Uterus (tissue), 2 donors: Measurements from ENCODE around the gene NEUROD2.

Experiments
- CTCF ChIP-seq, 4 experiments: fragments of 200-600 bp in 2 of 4; fragments of 450-650 bp in 2 of 4; sonication (generic) in 2 of 4; IDR thresholded peaks; one replicate each; pipeline ENCODE4 v1.5.1; 2016 to 2019; ENCODE audit warnings: antibody characterized with exemption in 4 of 4, mild to moderate bottlenecking in 2 of 4, moderate library complexity in 1 of 4
- POLR2A ChIP-seq, 2 donors: fragments of 450-650 bp; IDR thresholded peaks; one replicate each; pipeline ENCODE4 v1.6.1; 2016; ENCODE audit warnings: antibody characterized with exemption in 2 of 2, mild to moderate bottlenecking in 1 of 2, moderate library complexity in 1 of 2

GRCh38 chr17:39617100-39617445 is 9.4 kb upstream of the NEUROD2 start:
- TF ChIP-seq CTCF (IDR thresholded peaks at IDR 0.05), result no peak
- no peak for TF ChIP-seq POLR2A (IDR thresholded peaks at IDR 0.05)
